Neural crest cell (in vitro differentiated cells): ENCODE measurements around the gene IFNG-AS1. TPM values are rescaled to one million over a fixed set of nuclear protein-coding genes. Genes with fewer than 3 reads are reported as not detected.

Experiments used
- DNase-seq: peaks from one replicate; pipeline ENCODE4 v3.0.0; 2021; ENCODE audit warnings: low read depth, mixed read lengths, low spot score
- H3K27ac Mint-ChIP-seq: one replicate; pipeline ENCODE4 v1.8.0; 2021; ENCODE audit warnings: mild to moderate bottlenecking, mixed read lengths; ENCODE audit not compliant: unreplicated experiment
- H3K27me3 Mint-ChIP-seq: 2 replicates; pipeline ENCODE4 v1.8.0; 2021; ENCODE audit warnings: low read depth, mild to moderate bottlenecking, mixed read lengths
- H3K36me3 Mint-ChIP-seq: 2 replicates; pipeline ENCODE4 v1.8.0; 2021; ENCODE audit warnings: low read depth, mild to moderate bottlenecking, mixed read lengths
- H3K4me1 Mint-ChIP-seq: 2 replicates; pipeline ENCODE4 v1.8.0; 2021; ENCODE audit warnings: mixed read lengths
- H3K4me3 Mint-ChIP-seq: one replicate; pipeline ENCODE4 v1.8.0; 2021; ENCODE audit warnings: mild to moderate bottlenecking, mixed read lengths
- H3K9me3 Mint-ChIP-seq: 2 replicates; pipeline ENCODE4 v1.8.0; 2021; ENCODE audit warnings: mixed read lengths
- total RNA-seq: library from RNA; stranded (reverse); gene quantifications from 2 replicates; pipeline ENCODE4 v1.2.1, GENCODE V29; 2021
- TF ChIP-seq, protein P1 (sequence below): fragments of 200-600 bp; sonication (generic); conservative IDR thresholded peaks from 2 replicates; pipeline ENCODE4 v1.5.0; 2021; ENCODE audit warnings: antibody characterized with exemption, mild to moderate bottlenecking

IFNG-AS1 gene
- total RNA-seq, 1 donor from 2014 or later, result not detected

DNA sequence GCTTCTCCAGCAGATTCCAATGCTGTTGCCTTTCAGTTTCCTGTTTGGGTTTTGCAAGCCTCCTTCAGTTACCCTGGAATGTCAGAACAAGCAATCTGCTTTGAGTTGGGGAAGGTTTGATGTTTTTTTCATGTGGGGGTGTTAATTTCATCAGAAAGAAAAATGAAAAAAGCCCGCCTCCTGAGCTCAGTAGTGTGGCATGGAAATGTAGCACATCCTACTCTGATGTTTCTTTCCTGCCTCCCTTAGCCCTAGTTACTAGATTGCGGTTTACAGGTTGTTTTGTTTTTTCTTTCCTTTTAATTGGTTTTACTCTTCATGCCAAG lies 22.6 kb downstream of the IFNG-AS1 start:
- Mint-ChIP-seq H3K9me3 (peaks cover 2% of the 10 kb centered on the region), H3K4me1 (peaks cover 11% of the 10 kb centered on the region), H3K27me3 (no peaks in the 10 kb centered on the region), H3K27ac (no peak overlapping the region), H3K36me3 (no peaks in the 10 kb centered on the region), H3K4me3 (no peak overlapping the region)
- TF ChIP-seq, protein P1, sequence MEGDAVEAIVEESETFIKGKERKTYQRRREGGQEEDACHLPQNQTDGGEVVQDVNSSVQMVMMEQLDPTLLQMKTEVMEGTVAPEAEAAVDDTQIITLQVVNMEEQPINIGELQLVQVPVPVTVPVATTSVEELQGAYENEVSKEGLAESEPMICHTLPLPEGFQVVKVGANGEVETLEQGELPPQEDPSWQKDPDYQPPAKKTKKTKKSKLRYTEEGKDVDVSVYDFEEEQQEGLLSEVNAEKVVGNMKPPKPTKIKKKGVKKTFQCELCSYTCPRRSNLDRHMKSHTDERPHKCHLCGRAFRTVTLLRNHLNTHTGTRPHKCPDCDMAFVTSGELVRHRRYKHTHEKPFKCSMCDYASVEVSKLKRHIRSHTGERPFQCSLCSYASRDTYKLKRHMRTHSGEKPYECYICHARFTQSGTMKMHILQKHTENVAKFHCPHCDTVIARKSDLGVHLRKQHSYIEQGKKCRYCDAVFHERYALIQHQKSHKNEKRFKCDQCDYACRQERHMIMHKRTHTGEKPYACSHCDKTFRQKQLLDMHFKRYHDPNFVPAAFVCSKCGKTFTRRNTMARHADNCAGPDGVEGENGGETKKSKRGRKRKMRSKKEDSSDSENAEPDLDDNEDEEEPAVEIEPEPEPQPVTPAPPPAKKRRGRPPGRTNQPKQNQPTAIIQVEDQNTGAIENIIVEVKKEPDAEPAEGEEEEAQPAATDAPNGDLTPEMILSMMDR, result no peak
- no peak for DNase-seq

DNA sequence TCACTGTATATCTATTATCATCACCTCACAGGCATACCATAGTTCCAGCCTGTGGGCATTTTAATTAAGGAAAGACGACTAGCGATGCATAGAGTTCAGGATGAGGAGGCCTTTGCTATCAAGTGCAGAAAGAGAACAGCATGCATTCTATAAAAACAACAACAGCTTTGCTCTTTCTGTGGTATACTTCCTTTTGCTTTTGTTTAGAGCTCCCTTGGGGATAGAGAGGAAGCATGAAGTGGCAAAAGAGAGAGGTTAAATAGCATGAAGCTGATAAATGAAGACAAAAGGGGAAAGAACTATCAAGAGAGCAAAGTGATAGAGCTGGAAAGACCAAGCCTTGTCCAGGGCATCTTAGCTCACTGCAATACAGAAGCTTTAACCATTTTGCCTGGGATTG lies 23.5 kb downstream of the IFNG-AS1 start:
- TF ChIP-seq, protein P1, result no peak
- Mint-ChIP-seq H3K27me3 (no peaks in the 10 kb centered on the region), H3K27ac (no peak overlapping the region), H3K9me3 (peaks cover 2% of the 10 kb centered on the region), H3K4me1 (peaks cover 11% of the 10 kb centered on the region), H3K4me3 (no peak overlapping the region), H3K36me3 (no peaks in the 10 kb centered on the region)
- DNase-seq, result no peak

DNA sequence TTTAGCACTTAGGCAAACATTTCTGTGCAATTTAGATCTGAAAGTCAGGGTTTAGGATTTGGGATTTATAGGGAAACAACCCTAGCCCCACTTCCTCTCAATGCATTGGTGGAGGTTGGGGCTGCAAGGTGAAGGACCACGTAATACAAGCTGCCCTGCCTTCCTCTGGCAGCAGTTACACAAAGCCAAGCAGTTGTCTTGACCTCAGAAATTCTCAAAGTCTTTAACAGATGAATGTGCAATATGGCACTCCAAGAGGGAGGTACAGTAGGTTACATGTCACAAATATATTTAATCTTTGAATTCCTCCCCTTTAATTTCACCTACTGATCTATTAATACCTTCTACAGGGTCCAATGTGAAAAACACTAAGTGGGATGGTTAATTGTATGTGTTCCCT lies 23.9 kb downstream of the IFNG-AS1 start:
- H3K36me3 Mint-ChIP-seq, result no peaks in the 10 kb centered on the region
- H3K27me3 Mint-ChIP-seq, result no peaks in the 10 kb centered on the region
- DNase-seq, result no peak
- no peak overlapping the region for H3K4me3 Mint-ChIP-seq
- TF ChIP-seq, protein P1, result no peak
- H3K9me3 Mint-ChIP-seq, result peaks cover 2% of the 10 kb centered on the region
- H3K4me1 Mint-ChIP-seq, result peaks cover 11% of the 10 kb centered on the region
- H3K27ac Mint-ChIP-seq, result no peak overlapping the region

DNA sequence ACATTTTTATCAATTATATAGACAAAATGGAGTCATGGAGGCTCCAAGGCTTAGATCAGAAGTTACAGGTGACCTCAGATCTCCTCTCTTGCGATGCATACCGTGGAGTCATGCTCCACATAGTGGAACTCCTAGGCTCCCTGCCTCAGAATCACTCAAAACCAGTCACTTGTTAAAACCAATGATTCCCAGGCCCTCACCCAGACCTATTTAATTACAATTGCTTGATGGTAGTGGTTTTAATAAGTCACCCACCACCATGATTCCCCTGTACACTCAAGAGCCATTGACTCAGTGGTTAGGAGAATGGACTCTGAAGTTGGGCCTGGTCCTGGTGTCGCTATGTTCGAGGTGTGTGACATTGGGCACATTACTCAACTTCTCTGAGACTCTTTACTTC lies 26.9 kb downstream of the IFNG-AS1 start:
- TF ChIP-seq, protein P1, result no peak
- H3K27me3 Mint-ChIP-seq, result no peaks in the 10 kb centered on the region
- H3K27ac Mint-ChIP-seq, result no peak overlapping the region
- no peak overlapping the region for H3K4me3 Mint-ChIP-seq
- no peak for DNase-seq
- H3K9me3 Mint-ChIP-seq, result peaks cover 2% of the 10 kb centered on the region
- no peaks in the 10 kb centered on the region for H3K36me3 Mint-ChIP-seq
- peaks cover 11% of the 10 kb centered on the region for H3K4me1 Mint-ChIP-seq

DNA sequence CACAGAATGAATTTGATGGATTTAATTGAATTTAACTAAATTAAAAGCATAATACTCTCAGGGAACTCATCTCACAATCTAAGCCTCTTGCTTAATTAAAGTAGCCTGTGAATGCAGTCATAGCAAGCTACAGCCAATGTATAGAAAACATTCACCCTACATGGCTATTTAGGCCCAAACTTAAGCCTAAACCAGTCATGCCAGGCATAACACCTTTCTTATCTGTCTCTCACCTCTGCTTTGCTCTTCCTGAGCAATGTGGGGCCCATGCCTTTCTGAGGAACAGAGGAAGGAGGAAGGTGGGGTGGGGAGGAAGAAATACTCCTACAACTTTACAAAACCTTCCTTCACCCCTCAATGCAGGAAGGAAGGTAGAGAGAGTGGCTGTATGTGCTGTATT lies 29.1 kb downstream of the IFNG-AS1 start:
- TF ChIP-seq, protein P1, result no peak
- no peaks in the 10 kb centered on the region for H3K36me3 Mint-ChIP-seq
- no peaks in the 10 kb centered on the region for H3K27me3 Mint-ChIP-seq
- no peak overlapping the region for H3K27ac Mint-ChIP-seq
- H3K9me3 Mint-ChIP-seq, result peaks cover 2% of the 10 kb centered on the region
- no peak overlapping the region for H3K4me3 Mint-ChIP-seq
- no peaks in the 10 kb centered on the region for H3K4me1 Mint-ChIP-seq
- DNase-seq, result no peak

DNA sequence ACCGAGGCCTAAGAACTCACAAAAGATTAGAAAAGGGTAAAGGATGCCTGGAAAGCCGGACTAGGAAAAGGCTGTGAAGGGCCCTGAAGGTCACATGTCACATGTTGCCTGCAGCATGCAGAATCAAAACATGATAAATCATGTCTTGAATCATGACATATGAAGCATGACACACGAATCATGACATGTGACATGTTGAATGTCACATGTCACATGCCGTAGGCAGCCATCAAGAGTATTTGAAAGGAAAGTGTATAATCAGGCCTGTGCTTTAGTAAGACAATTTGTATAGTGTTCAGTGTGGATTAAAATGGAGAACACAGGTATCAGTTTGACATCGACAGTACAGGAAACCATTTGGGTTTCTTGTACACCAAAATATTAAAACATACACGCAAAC lies 30.8 kb downstream of the IFNG-AS1 start:
- Mint-ChIP-seq H3K4me1 (no peaks in the 10 kb centered on the region), H3K27ac (no peak overlapping the region), H3K9me3 (peaks cover 2% of the 10 kb centered on the region), H3K36me3 (no peaks in the 10 kb centered on the region), H3K4me3 (no peak overlapping the region), H3K27me3 (no peaks in the 10 kb centered on the region)
- TF ChIP-seq, protein P1, result no peak
- DNase-seq, result no peak
